ENCODE measurements around the gene ZDHHC18.
A peak's percentile ranks its signal among the peaks of the same experiment; 100 is the strongest.
"Not testable (repeated sequence)": the region's sequence is repeated elsewhere in the genome, so short reads cannot be mapped to it uniquely, and the experiment has no call there.

The ZDHHC18 gene

GRCh38 chr1:26833432-26834405, 7.2 kb downstream of the ZDHHC18 start:
- DNase-seq: peak; percentile 67 to 99 (median 90)

GRCh38 chr1:26837665-26838064, 11.2 kb downstream of the ZDHHC18 start:
- DNase-seq: not testable (repeated sequence)

GRCh38 chr1:26838474-26839338, 12.2 kb downstream of the ZDHHC18 start:
- peak; percentile 35 to 76 (median 60) for DNase-seq

- no peak for DNase-seq
Observed at GRCh38 chr1:26839339-26839722, 12.8 kb downstream of the ZDHHC18 start.

- no peak for DNase-seq
Observed at GRCh38 chr1:26839779-26840178, 13.3 kb downstream of the ZDHHC18 start.

- no peak for DNase-seq
Observed at GRCh38 chr1:26844424-26845196, 18.1 kb downstream of the ZDHHC18 start.

GRCh38 chr1:26847826-26848225, 21.3 kb downstream of the ZDHHC18 start:
- DNase-seq: not testable (repeated sequence)

- no peak for DNase-seq
Observed at GRCh38 chr1:26848499-26848898, 22.0 kb downstream of the ZDHHC18 start.

GRCh38 chr1:26848941-26849774, 22.7 kb downstream of the ZDHHC18 start:
- no peak for DNase-seq

GRCh38 chr1:26851106-26851684, 24.7 kb downstream of the ZDHHC18 start:
- DNase-seq: no peak

GRCh38 chr1:26852701-26853100, 26.2 kb downstream of the ZDHHC18 start:
- no peak for DNase-seq

GRCh38 chr1:26853156-26853555, 26.7 kb downstream of the ZDHHC18 start:
- peak; percentile 45 to 73 (median 55) for DNase-seq

- no peak for DNase-seq
Observed at GRCh38 chr1:26853600-26853999, 27.1 kb downstream of the ZDHHC18 start.

- no peak for DNase-seq
Observed at GRCh38 chr1:26854906-26855305, 28.4 kb downstream of the ZDHHC18 start.

GRCh38 chr1:26855636-26856035, 29.1 kb downstream of the ZDHHC18 start:
- DNase-seq: no peak

GRCh38 chr1:26856181-26856580, 29.7 kb downstream of the ZDHHC18 start:
- no peak for DNase-seq

GRCh38 chr1:26856604-26857469, 30.3 kb downstream of the ZDHHC18 start:
- DNase-seq: no peak

- no peak for DNase-seq
Observed at GRCh38 chr1:26857473-26858060, 31.1 kb downstream of the ZDHHC18 start.

GRCh38 chr1:26858160-26858559, 31.7 kb downstream of the ZDHHC18 start:
- no peak for DNase-seq
